Esophagus (tissue), 2 donors: ENCODE results near the gene FGF11. TPM values are rescaled to one million over a fixed set of nuclear protein-coding genes. Genes with fewer than 3 reads are reported as not detected.

ENCODE experiments used
- H3K27ac ChIP-seq, 2 donors: one replicate each; pipeline ENCODE4 v1.5.1; 2013; ENCODE audit warnings: low read depth in 2 of 2, mild to moderate bottlenecking in 2 of 2, inconsistent platforms in 1 of 2, low read length in 1 of 2, moderate library complexity in 1 of 2
- H3K27me3 ChIP-seq, 2 donors: one replicate each; pipeline ENCODE4 v1.6.1; 2013; ENCODE audit warnings: low read length in 2 of 2, control low read depth in 1 of 2, mild to moderate bottlenecking in 1 of 2; ENCODE audit not compliant: insufficient read depth in 2 of 2, control insufficient read depth in 1 of 2
- H3K36me3 ChIP-seq, 2 donors: one replicate each; pipeline ENCODE4 v1.6.1; 2013; ENCODE audit warnings: low read length in 1 of 2; ENCODE audit not compliant: control insufficient read depth in 2 of 2, insufficient read depth in 2 of 2
- H3K4me1 ChIP-seq, 2 donors: one replicate each; pipeline ENCODE4 v1.6.1; 2013; ENCODE audit warnings: low read length in 1 of 2; ENCODE audit not compliant: control insufficient read depth in 2 of 2, insufficient read depth in 2 of 2
- H3K4me3 ChIP-seq, 2 donors: one replicate each; pipeline ENCODE4 v1.5.1; 2013; ENCODE audit warnings: low read length in 2 of 2, mild to moderate bottlenecking in 2 of 2, low read depth in 1 of 2, moderate library complexity in 1 of 2
- H3K9me3 ChIP-seq, 2 donors: one replicate each; pipeline ENCODE4 v1.6.1; 2013; ENCODE audit warnings: mild to moderate bottlenecking in 2 of 2, low read depth in 1 of 2, low read length in 1 of 2, moderate library complexity in 1 of 2; ENCODE audit not compliant: control insufficient read depth in 2 of 2, insufficient read depth in 1 of 2
- WGBS, 2 donors: extraction: QIAGEN DNeasy Blood & Tissue Kit; methylation state at CpG; one replicate each; pipeline ENCODE4 v1.1.7; 2013; 5-methylcytosine and 5-hydroxymethylcytosine counted together
- polyA plus RNA-seq, 2 donors: library from polyadenylated mRNA; stranded (reverse); fragments of 200-250 nt; gene quantifications; one replicate each; pipeline ENCODE4 v1.2.3, GENCODE V29; 2013
- donor health status: healthy with polysubstance abuse.
- donor health status: Bipolar disorder and iron deficiency.

FGF11 gene
- polyA plus RNA-seq = 10 to 100 TPM in 1 of 2 donors, 1 to 10 TPM in 1; 5.6 to 16.5 TPM

DNA sequence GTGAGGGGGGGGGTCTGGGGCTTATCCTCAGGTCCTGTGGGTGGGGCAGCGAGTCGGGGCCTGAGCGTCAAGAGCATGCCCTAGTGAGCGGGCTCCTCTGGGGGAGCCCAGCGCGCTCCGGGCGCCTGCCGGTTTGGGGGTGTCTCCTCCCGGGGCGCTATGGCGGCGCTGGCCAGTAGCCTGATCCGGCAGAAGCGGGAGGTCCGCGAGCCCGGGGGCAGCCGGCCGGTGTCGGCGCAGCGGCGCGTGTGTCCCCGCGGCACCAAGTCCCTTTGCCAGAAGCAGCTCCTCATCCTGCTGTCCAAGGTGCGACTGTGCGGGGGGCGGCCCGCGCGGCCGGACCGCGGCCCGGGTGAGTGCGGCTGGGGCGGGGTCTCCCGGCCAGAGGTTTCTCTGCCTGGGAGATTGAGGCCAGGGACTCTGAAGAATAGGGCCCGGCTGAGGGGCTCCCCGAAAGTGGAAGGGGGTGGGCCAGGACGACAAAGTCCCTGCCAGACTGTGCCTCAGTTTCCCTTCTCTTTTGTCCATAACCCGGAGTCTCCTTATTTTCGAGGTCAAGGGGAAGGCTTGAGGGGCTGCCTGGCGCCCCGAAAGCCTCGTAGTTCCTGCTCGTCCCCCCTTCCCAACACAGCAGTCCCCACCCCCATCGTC is at the start of gene FGF11:
TSS of gene FGF11 (plus strand) at position 51 of the 651 bp plus-strand sequence. CDS start at position 160, 109 bp downstream.
- Histone ChIP-seq H3K9me3 (no peaks in the 10 kb centered on the region), H3K4me1 (peaks cover 0 to 28% of the 10 kb centered on the region in 2 donors), H3K4me3 (peak within 1 kb of the TSS; percentile 55 to 60), H3K36me3 (no peaks in the 10 kb centered on the region), H3K27me3 (no peaks in the 10 kb centered on the region), H3K27ac (peak within 1 kb of the TSS; percentile 62 to 65)
- WGBS, 2 donors = 3% methylated on average over 22 to 50 of the region's 50 CpGs

GRCh38 chr17:7389924-7390910 is 49.1 kb upstream of the FGF11 start:
- WGBS, 2 donors = 86 to 88% methylated on average over 19 of the region's 19 CpGs
- H3K4me3 ChIP-seq = no peak overlapping the region
- no peaks in the 10 kb centered on the region for H3K9me3 ChIP-seq
- peaks cover 20 to 39% of the 10 kb centered on the region in 2 donors for H3K36me3 ChIP-seq
- H3K4me1 ChIP-seq = peaks cover 6 to 10% of the 10 kb centered on the region in 2 donors
- no peaks in the 10 kb centered on the region for H3K27me3 ChIP-seq
- H3K27ac ChIP-seq = no peak overlapping the region

GRCh38 chr17:7391307-7391706 is 48.0 kb upstream of the FGF11 start:
- Histone ChIP-seq H3K9me3 (no peaks in the 10 kb centered on the region), H3K4me1 (peaks cover 6 to 10% of the 10 kb centered on the region in 2 donors), H3K4me3 (no peak overlapping the region), H3K27me3 (no peaks in the 10 kb centered on the region), H3K36me3 (peaks cover 20 to 33% of the 10 kb centered on the region in 2 donors), H3K27ac (no peak overlapping the region)
- WGBS, 2 donors = 60 to 68% methylated on average over 2 of the region's 2 CpGs

DNA sequence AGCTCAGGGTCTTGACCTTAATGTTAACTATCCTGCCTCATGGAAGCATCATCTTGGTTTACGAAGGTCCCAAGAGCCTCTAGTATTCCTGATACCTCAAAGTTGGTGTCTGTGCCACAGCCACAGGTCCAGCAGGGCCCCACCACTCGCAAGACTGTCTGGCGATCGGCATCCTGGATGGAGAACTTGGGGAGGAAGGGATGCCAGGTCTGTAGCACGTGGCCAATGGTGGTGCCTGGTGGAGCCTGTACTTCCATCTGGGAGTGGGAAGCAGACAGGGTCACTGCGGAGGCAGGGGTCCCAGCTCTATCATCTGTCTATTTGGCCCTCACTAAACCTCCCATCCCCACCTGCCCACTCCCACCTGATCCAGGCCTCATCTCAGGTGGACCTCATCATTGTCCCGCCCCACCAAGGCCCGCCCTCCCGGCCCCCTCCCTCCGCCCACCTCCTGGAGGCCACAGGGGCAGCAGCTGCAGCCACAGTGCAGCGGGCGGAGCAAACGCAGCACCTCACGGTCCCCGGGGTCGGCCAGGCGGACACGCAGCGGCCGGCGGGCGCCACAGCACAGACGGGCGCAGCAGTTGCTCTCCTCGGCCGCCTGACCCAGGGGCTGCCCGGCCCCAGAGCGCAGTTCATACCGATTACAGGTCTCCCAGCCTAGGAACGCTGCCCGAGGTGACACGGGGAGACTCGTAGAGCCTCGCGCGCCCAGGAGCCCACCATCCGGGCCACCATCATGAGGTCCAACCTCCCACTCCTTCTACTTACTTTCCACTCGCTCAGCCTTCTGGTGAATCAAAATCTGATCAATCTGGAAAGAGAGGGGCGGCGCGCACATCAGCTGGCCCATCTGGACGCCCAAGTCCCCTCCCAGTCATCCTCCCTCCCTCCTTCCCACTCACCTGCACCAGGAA is 46.4 kb upstream of the FGF11 start:
- Histone ChIP-seq H3K27me3 (no peaks in the 10 kb centered on the region), H3K4me1 (peaks cover 6 to 10% of the 10 kb centered on the region in 2 donors), H3K36me3 (peaks cover 18 to 28% of the 10 kb centered on the region in 2 donors), H3K27ac (peak overlapping the region; percentile 3 to 47), H3K9me3 (no peaks in the 10 kb centered on the region), H3K4me3 (peak overlapping the region; percentile 72 to 82)
- 69 to 71% methylated on average over 28 to 42 of the region's 42 CpGs for WGBS, 2 donors

- WGBS, 2 donors = 3 to 7% methylated on average over 42 to 48 of the region's 48 CpGs
These were observed 45.5 kb upstream of the FGF11 start for GRCh38 chr17:7393613-7394451.

GRCh38 chr17:7394452-7395191 is 44.7 kb upstream of the FGF11 start, which contains the start of gene PLSCR3:
PLSCR3 (minus strand) TSS chr17:7394525; CDS start chr17:7394110, 415 bp downstream.
- H3K27me3 ChIP-seq = no peaks in the 10 kb centered on the region
- H3K9me3 ChIP-seq = no peaks in the 10 kb centered on the region
- 0 to 1% methylated on average over 52 to 71 of the region's 71 CpGs for WGBS, 2 donors
- H3K4me3 ChIP-seq = peak within 1 kb of the TSS; percentile 72 to 82
- H3K27ac ChIP-seq = peak within 1 kb of the TSS; percentile 94 to 97
- peaks cover 12 to 13% of the 10 kb centered on the region in 2 donors for H3K36me3 ChIP-seq
- peaks cover 6 to 10% of the 10 kb centered on the region in 2 donors for H3K4me1 ChIP-seq

More at GRCh38 chr17:7393613-7394451, 45.5 kb upstream of the FGF11 start:
- Histone ChIP-seq H3K27ac (peak overlapping the region; percentile 94 to 97), H3K4me1 (peaks cover 6 to 10% of the 10 kb centered on the region in 2 donors), H3K9me3 (no peaks in the 10 kb centered on the region), H3K36me3 (peaks cover 16 to 19% of the 10 kb centered on the region in 2 donors), H3K27me3 (no peaks in the 10 kb centered on the region), H3K4me3 (peak overlapping the region; percentile 72 to 82)

GRCh38 chr17:7396147-7396546 is 43.2 kb upstream of the FGF11 start:
- H3K4me3 ChIP-seq = no peak overlapping the region
- no peaks in the 10 kb centered on the region for H3K9me3 ChIP-seq
- H3K27me3 ChIP-seq = no peaks in the 10 kb centered on the region
- no peak overlapping the region for H3K27ac ChIP-seq
- H3K4me1 ChIP-seq = peaks cover 6 to 7% of the 10 kb centered on the region in 2 donors
- 84 to 92% methylated on average over 4 of the region's 4 CpGs for WGBS, 2 donors
- H3K36me3 ChIP-seq = peaks cover 0 to 2% of the 10 kb centered on the region in 2 donors

- H3K27me3 ChIP-seq = no peaks in the 10 kb centered on the region
- 87 to 89% methylated on average over 2 of the region's 2 CpGs for WGBS, 2 donors
- H3K4me3 ChIP-seq = no peak overlapping the region
- H3K27ac ChIP-seq = no peak overlapping the region
- H3K4me1 ChIP-seq = peaks cover 3 to 6% of the 10 kb centered on the region in 2 donors
- no peaks in the 10 kb centered on the region for H3K36me3 ChIP-seq
- no peaks in the 10 kb centered on the region for H3K9me3 ChIP-seq
These were observed 40.7 kb upstream of the FGF11 start for GRCh38 chr17:7398612-7399011.
